ENCODE results near the gene UBE2H. TPM values are rescaled to one million over a fixed set of nuclear protein-coding genes. Genes with fewer than 3 reads are reported as not detected.
"Not testable (repeated sequence)": the region's sequence is repeated elsewhere in the genome, so short reads cannot be mapped to it uniquely, and the experiment has no call there.

Gene UBE2H
- total RNA-seq, 1 donor from 2014 or later: 16.4 TPM

GRCh38 chr7:129799350-129799955 lies 153.3 kb downstream of the UBE2H start:
- Mint-ChIP-seq H3K4me1 (ENCODE audit: low read depth) (no peaks in the 10 kb centered on the region), H3K36me3 (ENCODE audit: low read depth) (no peaks in the 10 kb centered on the region), H3K4me3 (ENCODE audit: low read depth) (no peak overlapping the region), H3K9me3 (no peaks in the 10 kb centered on the region), H3K27ac (no peak overlapping the region), H3K27me3 (ENCODE audit: low read depth) (peaks cover 4% of the 10 kb centered on the region)
- intact Hi-C loops (cut with micrococcal nuclease): no loop called here
- no peak for DNase-seq (ENCODE audit: low spot score)

- intact Hi-C loops (cut with micrococcal nuclease): no loop called here
- DNase-seq (ENCODE audit: low spot score): no peak
- Mint-ChIP-seq H3K36me3 (ENCODE audit: low read depth) (no peaks in the 10 kb centered on the region), H3K27me3 (ENCODE audit: low read depth) (peaks cover 4% of the 10 kb centered on the region), H3K4me3 (ENCODE audit: low read depth) (no peak overlapping the region), H3K27ac (no peak overlapping the region), H3K9me3 (no peaks in the 10 kb centered on the region), H3K4me1 (ENCODE audit: low read depth) (no peaks in the 10 kb centered on the region)
Observed at GRCh38 chr7:129798616-129799349, 154.0 kb downstream of the UBE2H start.

- no peak for DNase-seq (ENCODE audit: low spot score)
- no peaks in the 10 kb centered on the region for H3K36me3 Mint-ChIP-seq (ENCODE audit: low read depth)
- intact Hi-C loops (cut with micrococcal nuclease): no loop called here
- no peak overlapping the region for H3K4me3 Mint-ChIP-seq (ENCODE audit: low read depth)
- H3K4me1 Mint-ChIP-seq (ENCODE audit: low read depth): no peaks in the 10 kb centered on the region
- no peak overlapping the region for H3K27ac Mint-ChIP-seq
- peaks cover 4% of the 10 kb centered on the region for H3K27me3 Mint-ChIP-seq (ENCODE audit: low read depth)
- H3K9me3 Mint-ChIP-seq: no peaks in the 10 kb centered on the region
Observed at GRCh38 chr7:129797214-129797789, 155.5 kb downstream of the UBE2H start.

GRCh38 chr7:129796186-129796775 lies 156.5 kb downstream of the UBE2H start:
- Mint-ChIP-seq H3K9me3 (no peaks in the 10 kb centered on the region), H3K4me1 (ENCODE audit: low read depth) (no peaks in the 10 kb centered on the region), H3K27me3 (ENCODE audit: low read depth) (peaks cover 4% of the 10 kb centered on the region), H3K4me3 (ENCODE audit: low read depth) (no peak overlapping the region), H3K36me3 (ENCODE audit: low read depth) (no peaks in the 10 kb centered on the region), H3K27ac (no peak overlapping the region)
- DNase-seq (ENCODE audit: low spot score): no peak
- intact Hi-C loops (cut with micrococcal nuclease): no loop called here

- H3K27ac Mint-ChIP-seq; H3K9me3 Mint-ChIP-seq; H3K4me3 Mint-ChIP-seq (ENCODE audit: low read depth); DNase-seq (ENCODE audit: low spot score); H3K4me1 Mint-ChIP-seq (ENCODE audit: low read depth); H3K27me3 Mint-ChIP-seq (ENCODE audit: low read depth); H3K36me3 Mint-ChIP-seq (ENCODE audit: low read depth); intact Hi-C loops (cut with micrococcal nuclease): not testable (repeated sequence)
Observed at GRCh38 chr7:129794461-129794860, 158.3 kb downstream of the UBE2H start.

- intact Hi-C loops (cut with micrococcal nuclease): no loop called here
- DNase-seq (ENCODE audit: low spot score): no peak
- Mint-ChIP-seq H3K4me3 (ENCODE audit: low read depth) (no peak overlapping the region), H3K4me1 (ENCODE audit: low read depth) (no peaks in the 10 kb centered on the region), H3K27me3 (ENCODE audit: low read depth) (peaks cover 8% of the 10 kb centered on the region), H3K27ac (no peak overlapping the region), H3K9me3 (no peaks in the 10 kb centered on the region), H3K36me3 (ENCODE audit: low read depth) (no peaks in the 10 kb centered on the region)
Observed at GRCh38 chr7:129793506-129794310, 159.1 kb downstream of the UBE2H start.

- DNase-seq (ENCODE audit: low spot score): no peak
- intact Hi-C loops (cut with micrococcal nuclease): no loop called here
- Mint-ChIP-seq H3K4me3 (ENCODE audit: low read depth) (no peak overlapping the region), H3K9me3 (no peaks in the 10 kb centered on the region), H3K27me3 (ENCODE audit: low read depth) (peaks cover 9% of the 10 kb centered on the region), H3K36me3 (ENCODE audit: low read depth) (no peaks in the 10 kb centered on the region), H3K27ac (no peak overlapping the region), H3K4me1 (ENCODE audit: low read depth) (no peaks in the 10 kb centered on the region)
Observed at GRCh38 chr7:129792721-129793120, 160.0 kb downstream of the UBE2H start.

- intact Hi-C loops (cut with micrococcal nuclease): no loop called here
- H3K9me3 Mint-ChIP-seq: no peaks in the 10 kb centered on the region
- H3K4me1 Mint-ChIP-seq (ENCODE audit: low read depth): peaks cover 6% of the 10 kb centered on the region
- peaks cover 34% of the 10 kb centered on the region for H3K27me3 Mint-ChIP-seq (ENCODE audit: low read depth)
- H3K4me3 Mint-ChIP-seq (ENCODE audit: low read depth): no peak overlapping the region
- no peak overlapping the region for H3K27ac Mint-ChIP-seq
- no peaks in the 10 kb centered on the region for H3K36me3 Mint-ChIP-seq (ENCODE audit: low read depth)
- no peak for DNase-seq (ENCODE audit: low spot score)
Observed at GRCh38 chr7:129790136-129790535, 162.6 kb downstream of the UBE2H start.

- intact Hi-C loops (cut with micrococcal nuclease): loop anchor here (10.0 kb wide), 1 partner anchor 945 kb away; the partner anchor contains the start of gene KLF14
- H3K9me3 Mint-ChIP-seq: no peaks in the 10 kb centered on the region
- DNase-seq (ENCODE audit: low spot score): no peak
- H3K4me1 Mint-ChIP-seq (ENCODE audit: low read depth): peaks cover 9% of the 10 kb centered on the region
- no peak overlapping the region for H3K27ac Mint-ChIP-seq
- H3K36me3 Mint-ChIP-seq (ENCODE audit: low read depth): no peaks in the 10 kb centered on the region
- peaks cover 39% of the 10 kb centered on the region for H3K27me3 Mint-ChIP-seq (ENCODE audit: low read depth)
- H3K4me3 Mint-ChIP-seq (ENCODE audit: low read depth): no peak overlapping the region
Observed at GRCh38 chr7:129789652-129790051, 163.1 kb downstream of the UBE2H start.

- no peaks in the 10 kb centered on the region for H3K9me3 Mint-ChIP-seq
- no peak for DNase-seq (ENCODE audit: low spot score)
- H3K27me3 Mint-ChIP-seq (ENCODE audit: low read depth): peaks cover 42% of the 10 kb centered on the region
- no peak overlapping the region for H3K27ac Mint-ChIP-seq
- H3K36me3 Mint-ChIP-seq (ENCODE audit: low read depth): no peaks in the 10 kb centered on the region
- H3K4me1 Mint-ChIP-seq (ENCODE audit: low read depth): peaks cover 9% of the 10 kb centered on the region
- intact Hi-C loops (cut with micrococcal nuclease): loop anchor here (10.0 kb wide), 1 partner anchor 946 kb away; the partner anchor contains the start of gene KLF14
- no peak overlapping the region for H3K4me3 Mint-ChIP-seq (ENCODE audit: low read depth)
Observed at GRCh38 chr7:129789000-129789399, 163.8 kb downstream of the UBE2H start.

GRCh38 chr7:129786825-129787563 lies 165.8 kb downstream of the UBE2H start:
- DNase-seq (ENCODE audit: low spot score): no peak
- intact Hi-C loops (cut with micrococcal nuclease): loop anchor here (10.0 kb wide), 1 partner anchor 948 kb away; the partner anchor contains the start of gene KLF14
- Mint-ChIP-seq H3K27ac (no peak overlapping the region), H3K4me1 (ENCODE audit: low read depth) (peaks cover 20% of the 10 kb centered on the region), H3K36me3 (ENCODE audit: low read depth) (peaks cover 4% of the 10 kb centered on the region), H3K9me3 (no peaks in the 10 kb centered on the region), H3K4me3 (ENCODE audit: low read depth) (no peak overlapping the region), H3K27me3 (ENCODE audit: low read depth) (peaks cover 59% of the 10 kb centered on the region)
